Spleen (tissue), 7 donors: Measurements from ENCODE around the gene APOL6.
"Not testable (repeated sequence)": the region's sequence is repeated elsewhere in the genome, so short reads cannot be mapped to it uniquely, and the experiment has no call there.

Source experiments
- POLR2A ChIP-seq, 3 donors: fragments of 450-650 bp; IDR thresholded peaks; one replicate each; pipeline ENCODE4 v1.5.1; 2017; ENCODE audit warnings: antibody characterized with exemption in 3 of 3, mild to moderate bottlenecking in 1 of 3
- POLR2AphosphoS5 ChIP-seq, 3 donors: sonication (generic); formaldehyde crosslinking; IDR thresholded peaks; one replicate each; pipeline ENCODE4 v1.5.1; 2017; ENCODE audit warnings: antibody characterized with exemption in 3 of 3
- TF ChIP-seq, protein P1 (sequence below), 11 experiments: fragments of 200-600 bp in 7 of 11; fragments of 450-650 bp in 4 of 11; sonication (generic) in 4 of 11; IDR thresholded peaks in 8 of 11; conservative IDR thresholded peaks in 3 of 11; 1 replicate in 7 of 11; 2 replicates in 4 of 11; pipeline versions ENCODE4 v1.4.0 to v1.8.0; 2016 to 2021; ENCODE audit warnings: antibody characterized with exemption in 11 of 11, inconsistent platforms in 4 of 11, mild to moderate bottlenecking in 1 of 11
- donor health status: DM: no; HTN: no; CAD: no; lungs with moderate emphysema.
- donor health status: DM: no; HTN: no; CAD: no.
- donor health status: DM: no; HTN: no; CAD: no.

DNA sequence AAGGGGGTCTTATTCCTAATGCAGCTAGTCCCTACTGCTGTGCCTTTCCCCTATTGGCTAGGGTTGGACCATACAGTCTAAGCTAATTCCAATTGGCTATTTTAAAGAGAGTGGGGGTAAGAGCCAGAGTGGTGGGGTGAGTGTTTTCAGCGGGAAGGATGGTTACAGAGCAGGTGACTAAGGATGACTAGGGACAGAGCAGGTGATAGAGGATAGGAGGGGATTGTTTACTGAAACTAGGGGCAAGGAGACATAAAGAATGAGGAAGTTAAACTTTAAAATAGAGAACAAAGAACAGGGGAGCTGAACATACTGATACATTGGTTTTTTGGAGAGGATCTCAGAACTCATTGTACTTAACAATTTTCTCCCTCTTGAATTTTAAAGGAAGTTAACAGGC, 27.8 kb downstream of the APOL6 start:
- TF ChIP-seq, protein P1, sequence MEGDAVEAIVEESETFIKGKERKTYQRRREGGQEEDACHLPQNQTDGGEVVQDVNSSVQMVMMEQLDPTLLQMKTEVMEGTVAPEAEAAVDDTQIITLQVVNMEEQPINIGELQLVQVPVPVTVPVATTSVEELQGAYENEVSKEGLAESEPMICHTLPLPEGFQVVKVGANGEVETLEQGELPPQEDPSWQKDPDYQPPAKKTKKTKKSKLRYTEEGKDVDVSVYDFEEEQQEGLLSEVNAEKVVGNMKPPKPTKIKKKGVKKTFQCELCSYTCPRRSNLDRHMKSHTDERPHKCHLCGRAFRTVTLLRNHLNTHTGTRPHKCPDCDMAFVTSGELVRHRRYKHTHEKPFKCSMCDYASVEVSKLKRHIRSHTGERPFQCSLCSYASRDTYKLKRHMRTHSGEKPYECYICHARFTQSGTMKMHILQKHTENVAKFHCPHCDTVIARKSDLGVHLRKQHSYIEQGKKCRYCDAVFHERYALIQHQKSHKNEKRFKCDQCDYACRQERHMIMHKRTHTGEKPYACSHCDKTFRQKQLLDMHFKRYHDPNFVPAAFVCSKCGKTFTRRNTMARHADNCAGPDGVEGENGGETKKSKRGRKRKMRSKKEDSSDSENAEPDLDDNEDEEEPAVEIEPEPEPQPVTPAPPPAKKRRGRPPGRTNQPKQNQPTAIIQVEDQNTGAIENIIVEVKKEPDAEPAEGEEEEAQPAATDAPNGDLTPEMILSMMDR (IDR thresholded peaks at IDR 0.05 in 8 of 11, conservative IDR thresholded peaks at IDR 0.05 in 3 of 11): not testable (repeated sequence)
- TF ChIP-seq POLR2AphosphoS5, POLR2A (IDR thresholded peaks at IDR 0.05): not testable (repeated sequence)
